VCaP (cell line): ENCODE data around the gene CTNNBL1.

Experiments
- H3K27ac ChIP-seq: fragments of 450-650 bp; 2 replicates; pipeline ENCODE4 v1.5.1; 2017
- CTCF ChIP-seq: fragments of 450-650 bp; conservative IDR thresholded peaks from 2 replicates; pipeline ENCODE4 v1.5.1; 2017; ENCODE audit warnings: mild to moderate bottlenecking, moderate library complexity

Gene CTNNBL1

GRCh38 chr20:37919389-37920040 is 225.7 kb downstream of the CTNNBL1 start:
- TF ChIP-seq CTCF: no peak
- peak overlapping the region; percentile 29; the same call in 1 of the 2 replicates for H3K27ac ChIP-seq

- no peak overlapping the region for H3K27ac ChIP-seq
- TF ChIP-seq CTCF: no peak
These were observed 226.4 kb downstream of the CTNNBL1 start for GRCh38 chr20:37920270-37920669.

GRCh38 chr20:37920679-37921322 is 227.0 kb downstream of the CTNNBL1 start:
- H3K27ac ChIP-seq: no peak overlapping the region
- TF ChIP-seq CTCF: no peak

GRCh38 chr20:37921341-37921929 is 227.6 kb downstream of the CTNNBL1 start:
- no peak overlapping the region for H3K27ac ChIP-seq
- no peak for TF ChIP-seq CTCF
